GM20431 (cell line): ENCODE data around the gene CLDN19.

Source experiments
- in situ Hi-C: fragments of 300-500 bp; cut with MseI, MboI; formaldehyde crosslinking; loops from one replicate; pipeline ENCODE4 v1.15.0; 2020; ENCODE audit warnings: low sequenced_read_pairs; ENCODE audit not compliant: unreplicated experiment

CLDN19 gene

GRCh38 chr1:42739753-42740700 is at the start of gene CLDN19:
TSS of gene CLDN19 (minus strand) at chr1:42740236. CDS start at chr1:42740063, 173 bp downstream.
- in situ Hi-C loops: loop anchor here (10.0 to 25.0 kb wide), 2 partner anchors 155 to 378 kb away; no protein-coding TSS in a partner anchor

GRCh38 chr1:42788021-42788420 is 48.0 kb upstream of the CLDN19 start:
- in situ Hi-C loops: loop anchor here (25.0 kb wide), 1 partner anchor 274 kb away; no protein-coding TSS in a partner anchor

GRCh38 chr1:42786097-42786496 is 46.1 kb upstream of the CLDN19 start:
- in situ Hi-C loops: loop anchor here (25.0 kb wide), 1 partner anchor 276 kb away; no protein-coding TSS in a partner anchor

- in situ Hi-C loops: loop anchor here (25.0 kb wide), 1 partner anchor 277 kb away; no protein-coding TSS in a partner anchor
These were observed 45.1 kb upstream of the CLDN19 start, which contains the start of gene TMEM269 for GRCh38 chr1:42784946-42785693. TSS of gene TMEM269 (plus strand) at chr1:42784991. CDS start at chr1:42789894, 4,903 bp downstream.

- in situ Hi-C loops: loop anchor here (25.0 kb wide), 1 partner anchor 278 kb away; no protein-coding TSS in a partner anchor
These were observed 44.5 kb upstream of the CLDN19 start for GRCh38 chr1:42784547-42784945.

- in situ Hi-C loops: loop anchor here (25.0 kb wide), 1 partner anchor 279 kb away; no protein-coding TSS in a partner anchor
These were observed 43.1 kb upstream of the CLDN19 start for GRCh38 chr1:42783092-42783491.

GRCh38 chr1:42780176-42780575 is 40.1 kb upstream of the CLDN19 start:
- in situ Hi-C loops: loop anchor here (25.0 kb wide), 1 partner anchor 282 kb away; no protein-coding TSS in a partner anchor

GRCh38 chr1:42779725-42780124 is 39.7 kb upstream of the CLDN19 start:
- in situ Hi-C loops: loop anchor here (25.0 kb wide), 1 partner anchor 283 kb away; no protein-coding TSS in a partner anchor

- in situ Hi-C loops: loop anchor here (25.0 kb wide), 1 partner anchor 284 kb away; no protein-coding TSS in a partner anchor
These were observed 37.8 kb upstream of the CLDN19 start for GRCh38 chr1:42777852-42778251.

GRCh38 chr1:42776502-42776901 is 36.5 kb upstream of the CLDN19 start:
- in situ Hi-C loops: loop anchor here (25.0 kb wide), 1 partner anchor 286 kb away; no protein-coding TSS in a partner anchor

- in situ Hi-C loops: loop anchor here (25.0 kb wide), 1 partner anchor 287 kb away; no protein-coding TSS in a partner anchor
These were observed 35.0 kb upstream of the CLDN19 start for GRCh38 chr1:42774928-42775526.

- in situ Hi-C loops: no loop called here
These were observed 33.4 kb upstream of the CLDN19 start for GRCh38 chr1:42773420-42773819.

GRCh38 chr1:42769811-42770210 is 29.8 kb upstream of the CLDN19 start:
- in situ Hi-C loops: no loop called here

GRCh38 chr1:42768172-42768571 is 28.1 kb upstream of the CLDN19 start:
- in situ Hi-C loops: no loop called here

GRCh38 chr1:42767510-42768000 is 27.5 kb upstream of the CLDN19 start:
- in situ Hi-C loops: no loop called here

GRCh38 chr1:42766741-42767509 is 26.9 kb upstream of the CLDN19 start, which contains the start of the genes C1orf50 and P3H1:
TSS of gene C1orf50 (plus strand) at chr1:42767249. CDS start at chr1:42767312, 63 bp downstream.
TSS of gene P3H1 (minus strand) at chr1:42767028. CDS start at chr1:42766971, 57 bp downstream.
- in situ Hi-C loops: no loop called here

GRCh38 chr1:42765832-42766740 is 26.1 kb upstream of the CLDN19 start:
- in situ Hi-C loops: no loop called here
